ENCODE results near the gene GRSF1. TPM values are rescaled to one million over a fixed set of nuclear protein-coding genes. Genes with fewer than 3 reads are reported as not detected.
"Not testable (repeated sequence)": the region's sequence is repeated elsewhere in the genome, so short reads cannot be mapped to it uniquely, and the experiment has no call there.

Gene GRSF1
- polyA plus RNA-seq, 1 donor: 137 TPM

GRCh38 chr4:70838204-70838603 is 1.5 kb downstream of the GRSF1 start:
- DNase-seq: peak; percentile 14

- no peak for DNase-seq
Measured at GRCh38 chr4:70836081-70836480, 3.6 kb downstream of the GRSF1 start.

GRCh38 chr4:70833675-70834074 is 6.0 kb downstream of the GRSF1 start:
- no peak for DNase-seq

GRCh38 chr4:70831293-70831692 is 8.4 kb downstream of the GRSF1 start:
- DNase-seq: no peak

GRCh38 chr4:70830054-70830453 is 9.6 kb downstream of the GRSF1 start:
- no peak for DNase-seq

- no peak for DNase-seq
Measured at GRCh38 chr4:70829492-70829891, 10.2 kb downstream of the GRSF1 start.

- no peak for DNase-seq
Measured at GRCh38 chr4:70829015-70829414, 10.7 kb downstream of the GRSF1 start.

- no peak for DNase-seq
Measured at GRCh38 chr4:70818921-70819320, 20.8 kb downstream of the GRSF1 start.

- no peak for DNase-seq
Measured at GRCh38 chr4:70818173-70818855, 21.4 kb downstream of the GRSF1 start.

- no peak for DNase-seq
Measured at GRCh38 chr4:70816894-70817293, 22.8 kb downstream of the GRSF1 start.

- DNase-seq: no peak
Measured at GRCh38 chr4:70815370-70815769, 24.3 kb downstream of the GRSF1 start.

GRCh38 chr4:70808151-70808550 is 31.5 kb downstream of the GRSF1 start:
- DNase-seq: no peak

- no peak for DNase-seq
Measured at GRCh38 chr4:70802928-70803580, 36.6 kb downstream of the GRSF1 start.

- DNase-seq: no peak
Measured at GRCh38 chr4:70801265-70801809, 38.4 kb downstream of the GRSF1 start.

- no peak for DNase-seq
Measured at GRCh38 chr4:70793626-70794025, 46.1 kb downstream of the GRSF1 start.

GRCh38 chr4:70788733-70789132 is 51.0 kb downstream of the GRSF1 start:
- DNase-seq: no peak

- no peak for DNase-seq
Measured at GRCh38 chr4:70787496-70787895, 52.2 kb downstream of the GRSF1 start.

GRCh38 chr4:70783096-70783495 is 56.6 kb downstream of the GRSF1 start:
- DNase-seq: no peak

GRCh38 chr4:70778888-70779422 is 60.7 kb downstream of the GRSF1 start:
- no peak for DNase-seq

- DNase-seq: no peak
Measured at GRCh38 chr4:70772929-70773555, 66.6 kb downstream of the GRSF1 start.

GRCh38 chr4:70769396-70769795 is 70.3 kb downstream of the GRSF1 start:
- DNase-seq: not testable (repeated sequence)

- no peak for DNase-seq
Measured at GRCh38 chr4:70768301-70768948, 71.3 kb downstream of the GRSF1 start.

Measured in left kidney (tissue), 2 donors.